HL-60 (cell line): ENCODE measurements around the gene CSTB.

Experiments
- DNase-seq, 2 experiments: peaks; one replicate each; pipeline ENCODE4 v3.0.0-alpha.2; 2010 to 2020; ENCODE audit warnings: low read depth in 1 of 2, low spot score in 1 of 2
- H3K27ac ChIP-seq: fragments of 250-450 bp; sonication (Bioruptor Pico); replicated peaks from 2 replicates; pipeline ENCODE4 v1.5.1; 2020; ENCODE audit warnings: mild to moderate bottlenecking, moderate library complexity
- H3K27me3 ChIP-seq: fragments of 250-450 bp; sonication (Bioruptor Pico); 2 replicates; pipeline ENCODE4 v1.5.1; 2021; ENCODE audit warnings: mild to moderate bottlenecking, moderate library complexity; ENCODE audit not compliant: insufficient read depth, poor library complexity, severe bottlenecking
- H3K4me3 ChIP-seq: replicated peaks from 2 replicates; pipeline ENCODE4 v1.5.1; 2011; ENCODE audit warnings: mild to moderate bottlenecking, control low read depth, low read length; ENCODE audit not compliant: insufficient read depth
- CTCF ChIP-seq: IDR thresholded peaks from one replicate; pipeline ENCODE4 v1.5.1; 2011; ENCODE audit warnings: low read length, control low read depth, inconsistent platforms; ENCODE audit not compliant: insufficient read depth
- GABPA ChIP-seq: IDR thresholded peaks from 2 replicates; pipeline ENCODE4 v1.6.1; 2012; ENCODE audit warnings: low read depth
- POLR2AphosphoS5 ChIP-seq: IDR thresholded peaks from 2 replicates; pipeline ENCODE4 v1.6.1; 2012; ENCODE audit warnings: low read depth
- REST ChIP-seq: IDR thresholded peaks from 2 replicates; pipeline ENCODE4 v1.6.1; 2012; ENCODE audit warnings: low read depth; ENCODE audit not compliant: insufficient replicate concordance
- SPI1 ChIP-seq: IDR thresholded peaks from 2 replicates; pipeline ENCODE4 v1.6.1; 2012; ENCODE audit warnings: low read depth, mild to moderate bottlenecking, borderline replicate concordance

Gene CSTB

GRCh38 chr21:43786807-43787440, 10.8 kb upstream of the CSTB start:
- Histone ChIP-seq H3K27ac (no peak overlapping the region), H3K27me3 (no peaks in the 10 kb centered on the region), H3K4me3 (no peak overlapping the region)
- no peak for DNase-seq
- no peak for TF ChIP-seq CTCF
- TF ChIP-seq REST, result no peak
- no peak for TF ChIP-seq POLR2AphosphoS5
- TF ChIP-seq SPI1, result no peak
- no peak for TF ChIP-seq GABPA

GRCh38 chr21:43786300-43786806, 10.2 kb upstream of the CSTB start:
- H3K27me3 ChIP-seq, result no peaks in the 10 kb centered on the region
- no peak for DNase-seq
- no peak overlapping the region for H3K4me3 ChIP-seq
- H3K27ac ChIP-seq, result no peak overlapping the region
- TF ChIP-seq SPI1, result no peak
- no peak for TF ChIP-seq CTCF

GRCh38 chr21:43785134-43785533, 9.0 kb upstream of the CSTB start:
- Histone ChIP-seq H3K4me3 (no peak overlapping the region), H3K27me3 (no peaks in the 10 kb centered on the region), H3K27ac (no peak overlapping the region)
- no peak for TF ChIP-seq CTCF
- no peak for TF ChIP-seq SPI1
- no peak for TF ChIP-seq GABPA
- TF ChIP-seq REST, result no peak
- no peak for TF ChIP-seq POLR2AphosphoS5
- DNase-seq, result no peak

GRCh38 chr21:43783098-43783700, 7.1 kb upstream of the CSTB start:
- TF ChIP-seq SPI1 (no peak), REST (no peak), CTCF (no peak), POLR2AphosphoS5 (no peak), GABPA (no peak)
- DNase-seq, result peak; percentile 76 to 79
- Histone ChIP-seq H3K4me3 (no peak overlapping the region), H3K27me3 (no peaks in the 10 kb centered on the region), H3K27ac (no peak overlapping the region; the same call in 1 of the 2 replicates)
